NT2/D1 (cell line): Measurements from ENCODE around the gene RAD9A.

ENCODE experiments used
- YY1 ChIP-seq: IDR thresholded peaks from 2 replicates; pipeline ENCODE4 v1.6.1; 2011; ENCODE audit not compliant: insufficient read length, insufficient read depth
- ZNF274 ChIP-seq: IDR thresholded peaks from 2 replicates; pipeline ENCODE4 v1.6.1; 2011; ENCODE audit warnings: mild to moderate bottlenecking, low read depth, low read length

- TF ChIP-seq ZNF274 (no peak), YY1 (no peak)
Measured at GRCh38 chr11:67364783-67365722, 26.7 kb upstream of the RAD9A start.
